GM18508 (cell line): ENCODE measurements around the gene MEGF11.
"Not testable (repeated sequence)": the region's sequence is repeated elsewhere in the genome, so short reads cannot be mapped to it uniquely, and the experiment has no call there.

ENCODE experiments used
- ATAC-seq: cut with Tn5 transposase; IDR thresholded peaks from one replicate; pipeline ENCODE4 v1.9.1; 2021; ENCODE audit warnings: moderate number of reproducible peaks; ENCODE audit not compliant: insufficient read depth, unreplicated experiment

Gene MEGF11

DNA sequence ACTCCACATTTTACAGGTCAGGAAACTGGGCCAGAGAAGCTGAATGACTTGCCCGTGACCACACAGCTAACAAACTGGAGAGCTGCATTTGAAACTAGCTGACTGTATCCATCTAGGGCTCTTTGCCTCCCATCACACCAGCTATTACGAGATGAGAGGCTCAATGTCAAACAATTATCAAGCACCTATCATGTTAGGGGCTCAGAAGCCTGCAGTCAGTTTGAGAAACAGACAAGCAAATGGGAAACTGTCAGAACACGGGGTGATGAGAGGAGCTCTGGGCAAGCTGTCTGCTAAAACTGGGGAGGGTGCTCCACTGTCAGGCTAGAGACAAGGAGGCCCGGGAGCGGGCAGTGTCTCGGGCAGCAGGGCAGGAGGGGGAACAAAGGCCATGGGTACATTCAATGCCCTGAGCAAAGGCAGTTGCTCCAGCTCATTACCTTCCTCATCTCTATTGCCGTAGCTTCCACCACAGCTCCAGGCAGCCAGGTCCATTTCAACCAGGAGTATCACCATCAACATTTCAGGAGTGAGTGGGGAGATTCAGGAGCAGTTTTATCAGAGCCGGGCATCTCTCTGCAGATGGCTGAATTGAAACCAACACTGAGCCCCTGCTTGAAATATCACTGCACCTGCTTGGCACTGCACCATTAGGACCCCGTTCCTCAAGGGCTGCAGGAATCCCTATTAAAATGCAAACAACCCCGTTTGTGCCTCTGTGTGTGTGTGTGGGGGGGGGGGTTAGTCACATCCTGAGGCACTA lies 261.6 kb downstream of the MEGF11 start:
- no peak for ATAC-seq

DNA sequence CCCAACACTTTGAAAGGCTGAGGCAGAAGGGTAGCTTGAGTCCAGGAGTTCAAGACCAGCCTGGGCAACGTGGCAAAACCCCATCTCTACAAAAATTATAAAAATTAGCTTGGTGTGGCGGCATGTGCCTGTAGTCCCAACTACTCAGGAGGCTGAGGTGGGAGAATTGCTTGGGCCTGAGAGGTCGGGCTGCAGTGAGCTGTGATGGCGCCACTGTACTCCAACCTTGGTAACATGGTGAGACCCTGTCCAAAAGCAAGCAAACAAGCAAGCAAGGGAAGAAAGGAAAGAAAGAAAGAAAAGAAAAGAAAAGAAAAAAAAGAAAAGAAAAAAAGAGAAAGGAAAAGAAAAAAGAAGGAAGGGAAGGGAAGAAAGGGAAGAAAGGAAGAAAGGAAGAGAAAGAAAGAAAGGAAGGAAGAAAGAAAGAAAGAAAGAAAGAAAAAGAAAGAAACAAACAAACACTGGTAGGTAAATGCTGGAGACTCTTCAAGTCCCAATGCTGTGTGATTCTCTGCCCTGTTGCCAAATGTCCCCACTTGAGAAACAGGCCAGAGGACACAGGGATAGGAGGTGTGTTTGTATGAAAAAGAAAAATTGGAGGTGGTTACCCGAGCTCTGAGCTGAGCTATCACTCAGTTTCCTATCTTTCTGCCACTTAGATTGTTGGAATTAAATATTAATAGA lies 263.1 kb downstream of the MEGF11 start:
- ATAC-seq = no peak

DNA sequence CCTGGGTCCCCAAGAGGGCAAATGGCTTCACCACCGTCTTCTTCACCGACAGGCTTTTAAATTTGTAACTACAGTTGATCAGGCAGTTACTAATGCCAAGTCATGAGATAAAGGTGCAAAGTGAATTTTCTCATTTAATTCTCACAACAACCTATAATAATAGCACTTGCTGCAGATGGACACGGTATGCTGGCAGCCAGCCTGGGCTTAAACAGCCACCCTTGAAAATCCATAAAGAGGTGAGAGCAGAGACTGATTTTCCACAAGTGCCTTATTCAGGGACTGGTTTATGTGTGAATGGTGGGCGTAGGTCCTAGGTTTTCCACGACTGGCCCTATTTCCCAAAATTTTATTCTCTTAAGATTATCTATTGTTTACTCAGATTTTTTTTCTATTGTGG lies 266.4 kb downstream of the MEGF11 start:
- no peak for ATAC-seq

DNA sequence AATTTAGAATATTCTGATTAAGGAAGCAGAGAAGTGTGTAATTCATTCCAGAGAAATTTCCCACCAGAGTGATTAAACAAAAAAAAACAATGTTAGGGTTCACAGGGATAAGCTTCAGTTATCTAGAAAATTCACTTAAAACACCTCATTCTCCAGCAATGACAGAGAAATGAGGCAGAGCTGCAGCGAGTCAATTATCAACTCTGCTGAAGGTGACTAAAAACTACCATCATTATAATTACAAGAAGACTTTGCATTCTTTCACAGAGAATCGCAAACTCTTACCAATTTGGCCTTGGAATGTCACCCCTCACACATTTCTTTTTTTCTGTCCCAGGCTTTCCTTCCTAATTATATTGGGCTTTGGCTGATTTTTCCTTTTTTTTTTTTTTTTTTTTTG lies 267.1 kb downstream of the MEGF11 start:
- ATAC-seq = no peak

DNA sequence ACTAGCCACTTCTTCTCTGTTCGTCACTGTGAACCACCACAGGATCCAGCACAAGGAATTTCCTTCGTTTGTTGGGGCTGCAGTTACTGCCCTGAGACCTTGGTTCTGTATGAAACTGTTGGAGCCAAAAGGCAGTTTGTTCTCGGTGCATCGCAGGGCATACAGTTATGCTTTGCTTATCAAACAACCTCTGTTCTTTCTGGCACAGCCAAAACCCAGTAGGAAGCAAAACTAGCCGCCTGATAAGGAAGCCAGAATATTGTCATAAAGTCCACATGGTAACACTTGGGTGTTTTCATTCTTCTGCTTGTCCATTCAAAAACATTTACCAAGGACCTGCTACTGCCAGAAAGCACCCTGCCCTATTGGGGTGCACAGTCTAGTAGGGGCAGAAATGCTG lies 268.2 kb downstream of the MEGF11 start:
- no peak for ATAC-seq

DNA sequence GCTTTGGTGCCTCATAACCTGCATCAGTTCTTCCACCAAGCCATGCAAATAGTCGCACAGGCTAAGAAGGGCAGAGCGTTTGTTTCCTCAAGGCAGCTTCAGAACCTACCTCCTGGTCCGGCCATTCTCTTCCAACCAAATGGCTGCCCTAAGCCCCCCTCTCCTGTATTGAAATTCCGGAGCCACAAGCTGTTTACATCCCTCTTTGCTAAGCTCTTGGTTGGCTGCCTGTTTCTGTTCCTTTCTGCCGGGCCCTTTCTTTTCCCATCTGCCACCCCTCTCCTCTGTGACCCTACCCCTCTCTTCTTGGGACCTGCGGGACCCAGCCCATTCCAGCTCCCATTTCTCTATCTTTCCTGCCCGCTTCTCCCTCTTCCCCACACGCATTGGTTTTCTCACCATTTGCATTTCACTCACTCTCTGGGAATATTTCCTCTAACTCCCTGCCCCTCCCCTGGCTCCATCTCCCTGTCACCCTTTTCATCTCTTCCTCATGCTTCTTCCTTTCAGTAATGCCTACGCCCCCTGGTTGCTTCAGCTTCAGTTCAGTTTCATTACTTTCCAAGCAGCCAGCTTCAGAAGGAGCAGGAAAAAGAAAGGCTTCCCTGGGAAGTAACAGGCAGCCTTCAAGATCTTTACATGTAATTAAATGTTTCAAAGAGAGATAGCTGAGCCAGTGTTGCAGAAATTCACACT lies 270.8 kb downstream of the MEGF11 start:
- no peak for ATAC-seq

DNA sequence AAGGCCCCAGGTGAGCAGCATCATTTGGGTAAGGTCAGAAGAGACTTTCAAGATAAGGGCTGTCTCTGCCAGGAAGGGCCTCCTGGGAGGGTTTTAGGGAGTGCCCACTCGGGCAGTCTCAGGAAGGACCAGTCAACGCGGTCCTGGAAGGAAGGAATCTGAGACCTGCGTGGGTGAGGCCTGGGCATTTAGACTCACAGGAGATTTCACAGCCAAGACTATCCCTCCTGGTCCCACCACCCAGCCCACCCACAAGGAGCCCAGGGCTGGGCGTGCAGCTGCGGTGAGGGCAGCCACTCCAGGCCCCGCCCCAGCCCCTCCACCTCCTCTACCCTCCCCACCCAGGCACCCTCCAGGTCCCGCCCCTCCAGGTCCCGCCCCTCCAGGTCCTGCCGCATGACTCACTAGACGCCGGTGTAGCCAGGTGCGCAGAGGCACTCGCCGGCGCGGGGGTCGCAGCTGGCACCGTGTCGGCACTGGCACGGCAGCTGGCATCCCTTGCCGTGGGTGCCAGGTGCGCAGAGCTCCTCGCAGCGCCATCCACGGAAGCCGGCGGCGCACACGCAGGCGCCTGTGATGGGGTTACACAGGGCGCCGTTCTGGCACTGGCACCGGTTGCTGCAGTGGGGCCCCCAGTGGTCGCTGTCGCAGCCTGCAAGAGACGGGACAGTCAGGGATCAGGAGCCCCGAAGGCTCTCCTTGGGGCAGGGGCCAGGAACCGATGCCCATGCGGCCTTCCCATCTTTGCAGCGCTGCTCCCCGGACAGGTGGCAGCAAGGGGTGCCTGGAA lies 271.5 kb downstream of the MEGF11 start:
- no peak for ATAC-seq

DNA sequence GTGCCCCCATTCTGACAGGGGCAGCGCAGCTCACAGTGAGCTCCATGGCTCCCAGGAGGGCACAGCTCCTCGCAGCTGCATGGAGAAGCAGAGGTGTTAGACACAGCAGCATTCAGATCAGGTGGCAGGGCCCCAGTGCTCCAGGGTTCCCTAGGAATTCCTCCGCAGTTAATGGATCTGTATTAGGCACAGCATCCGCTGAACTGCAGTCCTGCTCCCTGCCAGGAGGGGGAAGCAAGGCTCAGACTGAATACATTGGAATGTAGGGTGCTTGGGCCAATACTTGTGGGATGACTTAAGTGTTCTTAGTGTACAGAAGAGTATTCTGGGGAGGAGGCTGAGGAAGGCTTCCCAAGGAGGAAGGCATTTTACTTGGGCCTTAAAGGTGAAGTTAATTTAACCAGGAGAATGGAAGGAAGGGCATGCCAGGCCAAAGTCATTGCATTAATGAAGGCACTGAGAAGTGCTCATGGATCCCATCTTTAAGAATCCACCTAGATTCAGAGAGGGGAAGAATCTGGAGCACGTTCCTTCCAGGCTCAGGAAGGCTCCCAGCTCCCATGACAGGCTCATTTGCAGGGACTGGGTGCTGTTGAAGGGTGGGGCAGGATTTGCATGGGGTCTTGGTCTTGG lies 272.6 kb downstream of the MEGF11 start:
- no peak for ATAC-seq

DNA sequence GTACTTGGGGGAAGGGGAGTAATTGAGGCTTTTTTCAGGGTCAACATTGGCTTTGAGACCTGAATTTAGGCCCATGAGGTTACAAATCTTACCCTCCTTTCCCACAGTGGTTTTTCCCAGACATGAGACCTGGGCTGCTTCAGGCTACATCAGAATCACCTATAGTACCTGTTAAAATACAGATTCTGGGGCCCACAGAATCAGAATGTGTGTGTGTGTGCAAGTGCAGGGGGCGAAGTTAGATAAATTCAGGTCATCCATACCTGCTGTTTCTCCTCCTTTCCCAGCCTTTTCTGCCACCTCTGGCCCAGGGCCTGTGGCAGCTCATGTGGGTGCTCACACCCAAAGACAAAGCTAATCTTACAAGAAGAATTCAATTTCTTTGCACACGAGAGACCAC lies 273.7 kb downstream of the MEGF11 start:
- ATAC-seq = no peak

DNA sequence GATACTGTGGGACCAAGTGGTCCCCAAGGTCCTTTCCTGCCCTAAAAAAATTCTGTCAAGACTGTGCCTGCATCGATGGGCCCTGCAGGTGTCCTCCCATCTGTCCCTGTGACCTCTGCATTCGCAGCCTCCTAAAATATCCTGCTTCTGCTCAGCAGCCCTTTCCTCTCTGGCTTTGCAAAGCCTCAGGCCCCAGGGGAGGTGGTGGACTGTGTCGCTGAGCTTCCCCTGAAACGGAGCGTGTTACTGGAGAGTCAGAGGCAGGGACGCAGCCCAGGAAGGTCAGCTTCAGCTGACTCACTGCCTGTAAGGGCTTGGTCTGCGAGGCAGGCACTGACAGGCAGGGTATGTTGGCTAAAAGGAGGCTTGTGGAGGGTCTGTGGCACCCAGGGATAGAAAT lies 274.2 kb downstream of the MEGF11 start:
- no peak for ATAC-seq

DNA sequence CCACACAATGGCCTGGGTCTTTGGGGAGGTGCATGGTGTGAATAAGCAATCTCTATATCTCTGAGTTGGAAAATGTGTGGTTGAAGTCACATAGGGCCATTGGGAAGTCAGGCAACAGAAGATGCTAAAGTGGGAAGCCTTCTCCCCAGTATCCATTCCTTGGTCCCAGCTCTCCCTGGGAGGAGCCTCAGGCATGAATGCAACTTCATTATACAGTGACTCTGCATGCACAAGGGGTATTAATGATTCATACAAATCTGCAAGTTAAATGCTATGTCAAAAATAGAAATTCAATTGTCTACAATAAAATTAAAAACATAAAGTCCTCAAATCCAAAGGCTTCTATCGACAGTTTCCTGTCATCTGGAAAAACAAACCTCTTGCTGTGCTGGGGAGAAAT lies 275.4 kb downstream of the MEGF11 start:
- ATAC-seq = no peak

DNA sequence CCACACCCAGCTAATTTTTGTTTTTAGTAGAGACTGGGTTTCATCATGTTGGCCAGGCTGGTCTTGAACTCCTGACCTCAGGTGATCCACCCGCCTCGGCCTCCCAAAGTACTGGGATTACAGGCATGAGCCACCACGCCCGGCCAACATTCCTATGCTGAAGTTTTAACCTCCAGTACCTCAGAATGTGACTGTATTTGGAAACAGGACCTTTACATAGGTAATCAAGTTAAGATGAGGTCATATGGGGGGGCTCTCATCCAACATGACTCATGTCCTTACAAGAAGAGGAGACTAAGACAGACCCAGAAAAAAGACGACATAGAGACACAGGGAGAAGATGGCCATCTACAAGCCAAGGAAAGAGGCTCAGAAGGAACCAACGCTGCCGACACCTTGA lies 277.4 kb downstream of the MEGF11 start:
- ATAC-seq = not testable (repeated sequence)

DNA sequence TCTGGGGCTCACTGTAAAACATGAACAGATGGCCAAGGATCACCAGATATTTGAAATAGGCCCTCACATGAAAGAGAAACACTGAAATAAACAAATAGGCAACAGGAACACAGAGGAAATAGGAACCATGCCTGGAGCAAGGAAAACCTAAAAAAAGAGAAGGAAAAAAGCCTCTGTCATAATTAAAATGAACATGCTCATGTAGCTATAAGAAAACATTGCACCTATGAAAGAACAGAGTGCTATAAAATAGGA lies 281.9 kb downstream of the MEGF11 start:
- ATAC-seq = no peak

DNA sequence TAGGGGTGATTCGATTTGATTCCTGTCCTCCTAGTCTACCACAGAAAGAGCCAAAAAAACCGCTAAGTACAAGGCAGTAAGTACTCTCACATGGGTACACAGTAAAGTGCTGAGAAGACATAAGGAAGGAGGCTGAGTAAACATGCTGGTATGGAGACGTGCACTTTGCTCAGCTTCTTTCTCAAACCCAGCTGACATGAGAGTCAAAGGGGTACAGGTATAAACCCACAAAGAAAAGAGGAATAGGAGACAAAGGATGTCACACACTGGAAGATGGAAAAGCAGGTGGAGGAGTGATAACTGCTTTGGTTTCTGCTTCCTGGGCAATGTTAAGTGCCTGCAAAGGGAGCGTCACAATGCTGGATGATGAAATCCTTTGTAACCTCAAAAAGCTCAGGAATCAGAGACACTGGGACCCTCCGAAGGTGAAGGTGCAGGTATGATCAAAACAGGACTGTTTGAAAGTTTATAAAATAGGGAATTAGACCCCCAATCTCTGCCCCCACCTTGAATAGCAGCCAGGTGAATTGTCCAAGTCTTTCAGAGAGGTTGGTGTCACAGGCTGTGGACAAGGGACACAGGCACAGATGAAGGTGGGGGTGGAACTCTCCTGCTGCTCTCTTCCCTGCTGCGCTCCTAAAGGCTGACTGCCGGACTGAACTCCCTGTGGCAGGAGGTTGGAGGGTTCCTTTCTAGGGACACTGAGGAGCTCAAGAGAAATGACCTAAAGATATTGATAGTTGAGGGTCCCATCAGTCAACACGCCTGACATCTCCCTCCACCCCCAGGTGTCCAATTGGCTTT lies 282.4 kb downstream of the MEGF11 start:
- no peak for ATAC-seq

DNA sequence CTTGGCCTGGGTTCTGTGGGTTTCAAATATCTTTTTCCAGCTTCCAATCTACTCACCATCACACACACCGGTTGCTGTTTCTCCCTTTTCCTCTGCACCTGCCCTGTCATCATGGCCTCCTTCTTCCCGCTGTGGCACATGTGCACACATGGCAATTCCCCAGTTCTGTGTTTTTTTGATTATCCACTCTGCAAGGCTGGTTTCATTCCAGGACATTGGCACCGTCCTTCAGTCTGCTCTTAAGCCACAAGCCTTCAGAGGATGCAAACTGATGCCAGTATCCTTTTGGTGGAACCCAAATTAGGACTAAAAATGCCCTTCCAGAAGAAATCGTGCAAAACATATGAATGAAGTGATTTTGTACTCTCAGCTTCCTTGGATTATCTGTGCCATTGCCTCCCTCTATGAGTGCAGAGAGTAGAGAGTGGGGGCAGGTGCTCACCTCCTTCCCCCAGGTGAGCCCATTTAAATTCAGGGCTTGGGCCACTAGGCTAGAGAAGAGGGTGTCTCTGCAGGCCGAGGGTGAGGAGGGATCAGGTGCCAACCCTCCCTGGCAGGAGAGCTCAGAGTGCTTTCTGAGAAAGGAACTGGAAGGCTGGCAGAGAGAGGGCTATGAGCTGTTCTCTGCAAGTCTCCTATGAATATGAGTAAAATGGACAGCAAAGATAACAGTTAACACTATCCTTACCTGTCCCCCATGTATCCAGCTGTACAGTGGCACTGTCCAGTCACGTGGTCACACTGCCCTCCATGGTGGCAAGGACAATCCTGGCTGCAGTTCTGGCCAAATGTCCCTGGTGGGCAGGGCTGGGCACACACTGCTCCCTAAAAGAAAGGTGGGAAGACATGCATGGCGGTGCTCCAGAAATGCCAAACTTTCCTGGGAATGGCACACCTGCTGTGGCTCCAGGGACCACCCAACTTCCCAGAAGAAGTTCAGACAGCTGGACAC lies 283.4 kb downstream of the MEGF11 start:
- ATAC-seq = no peak

DNA sequence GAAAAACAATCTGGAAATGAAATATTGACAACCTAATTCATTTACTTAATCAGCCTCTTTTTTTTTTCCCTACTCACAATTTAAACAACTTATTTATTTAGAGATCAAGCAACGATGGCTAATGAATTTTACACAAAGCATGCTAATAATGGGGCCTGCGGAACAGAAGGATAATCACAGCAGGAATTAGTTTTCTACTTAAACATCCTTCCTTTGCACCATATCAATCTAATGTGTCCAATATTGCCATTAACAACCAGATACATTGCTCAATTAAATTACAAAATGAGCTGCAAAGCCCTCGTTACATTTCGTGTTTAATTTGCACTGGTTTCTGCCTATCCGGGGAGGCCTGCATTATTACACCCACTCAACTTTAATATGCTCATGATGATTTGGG lies 285.0 kb downstream of the MEGF11 start:
- no peak for ATAC-seq

DNA sequence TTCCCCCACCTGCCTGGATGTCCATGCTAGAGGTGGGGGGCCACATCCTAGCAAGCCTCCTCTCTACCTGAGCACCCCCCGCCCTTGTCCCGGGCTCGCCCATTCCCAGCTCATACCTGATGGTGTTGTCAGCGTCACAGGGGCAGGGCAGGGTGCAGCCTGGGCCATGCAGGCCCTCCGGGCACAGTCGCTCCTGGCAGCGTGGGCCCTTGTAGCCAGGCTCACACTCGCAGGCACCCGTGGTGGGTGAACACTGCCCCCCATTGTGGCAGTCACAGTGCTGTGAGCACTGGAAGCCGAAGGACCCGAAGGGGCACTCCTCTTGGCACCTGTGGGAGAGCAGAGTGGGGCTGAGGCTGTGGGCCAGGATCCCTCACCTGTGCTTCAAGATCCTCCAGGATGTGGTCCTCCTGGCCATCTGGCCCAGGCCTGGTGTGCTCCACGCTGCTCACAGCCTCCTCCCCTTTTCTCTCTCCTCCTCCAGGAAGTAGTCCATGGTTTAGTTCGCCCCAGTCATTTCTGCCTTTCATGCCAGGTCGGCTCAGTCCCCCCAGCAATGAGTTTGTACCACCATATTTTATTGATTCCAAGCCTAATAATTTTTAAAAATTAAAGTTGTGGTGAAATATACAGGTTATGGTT lies 288.6 kb downstream of the MEGF11 start:
- ATAC-seq = no peak

DNA sequence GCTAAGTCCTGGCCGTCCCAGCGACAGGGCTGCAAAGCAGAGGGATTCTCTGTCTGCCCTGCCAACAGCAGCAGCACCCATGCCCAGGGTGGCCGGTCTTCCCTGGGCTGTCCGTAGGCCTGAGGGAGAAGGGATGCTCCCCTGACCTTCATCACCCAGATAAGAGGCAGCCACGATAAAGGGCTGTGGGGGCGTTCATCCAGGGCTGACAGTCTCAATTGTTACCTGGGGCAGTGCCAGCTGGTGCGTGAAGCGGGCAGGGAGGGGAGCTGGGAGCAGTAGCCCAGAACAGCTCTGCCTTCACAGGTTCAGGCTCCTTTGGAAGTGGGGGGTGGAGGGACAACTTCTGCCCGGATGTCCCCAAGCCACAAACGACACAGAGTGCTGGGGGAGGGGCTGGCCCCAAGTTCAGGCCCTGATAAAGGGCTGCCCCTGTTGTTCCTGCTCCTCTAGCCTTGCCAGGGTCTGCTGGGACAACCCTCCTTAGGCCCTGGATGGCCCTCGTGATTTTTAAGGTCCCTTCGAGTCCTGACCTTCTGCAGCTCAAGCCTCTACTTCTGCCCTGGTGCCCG lies 289.6 kb downstream of the MEGF11 start:
- no peak for ATAC-seq
